GM12872 (cell line): Measurements from ENCODE around the gene POU2AF1.

Experiments
- CTCF ChIP-seq: IDR thresholded peaks from 3 replicates; pipeline ENCODE4 v1.5.1; 2011; ENCODE audit warnings: low read depth, mild to moderate bottlenecking, low read length, moderate library complexity; ENCODE audit not compliant: insufficient read depth

The POU2AF1 gene

GRCh38 chr11:111309215-111309915, 69.7 kb downstream of the POU2AF1 start:
- TF ChIP-seq CTCF = no peak

- no peak for TF ChIP-seq CTCF
These were observed 70.9 kb downstream of the POU2AF1 start for GRCh38 chr11:111308140-111308539.

GRCh38 chr11:111307472-111308108, 71.5 kb downstream of the POU2AF1 start:
- TF ChIP-seq CTCF = no peak

- no peak for TF ChIP-seq CTCF
These were observed 72.8 kb downstream of the POU2AF1 start for GRCh38 chr11:111306321-111306720.

DNA sequence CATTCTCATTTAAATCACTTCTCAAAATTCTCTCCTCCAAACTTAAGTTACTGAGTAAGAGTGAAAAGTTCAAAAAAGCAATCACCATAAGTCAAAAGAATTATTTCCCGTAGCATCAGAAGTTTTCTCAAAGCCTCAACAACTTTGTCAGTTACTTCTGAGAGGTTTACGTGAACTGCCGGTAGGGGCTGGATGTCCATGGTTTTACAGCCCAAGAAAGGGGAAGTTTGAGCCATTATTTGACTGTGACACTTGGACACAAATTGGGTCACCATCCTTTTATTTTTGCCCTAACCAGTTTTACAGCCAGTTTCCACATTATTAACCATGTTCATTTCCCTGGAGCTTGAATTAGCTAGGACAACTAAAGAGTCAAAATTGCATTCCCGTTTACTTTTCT, 73.2 kb downstream of the POU2AF1 start:
- TF ChIP-seq CTCF = no peak

GRCh38 chr11:111305162-111305802, 73.8 kb downstream of the POU2AF1 start:
- TF ChIP-seq CTCF = no peak

DNA sequence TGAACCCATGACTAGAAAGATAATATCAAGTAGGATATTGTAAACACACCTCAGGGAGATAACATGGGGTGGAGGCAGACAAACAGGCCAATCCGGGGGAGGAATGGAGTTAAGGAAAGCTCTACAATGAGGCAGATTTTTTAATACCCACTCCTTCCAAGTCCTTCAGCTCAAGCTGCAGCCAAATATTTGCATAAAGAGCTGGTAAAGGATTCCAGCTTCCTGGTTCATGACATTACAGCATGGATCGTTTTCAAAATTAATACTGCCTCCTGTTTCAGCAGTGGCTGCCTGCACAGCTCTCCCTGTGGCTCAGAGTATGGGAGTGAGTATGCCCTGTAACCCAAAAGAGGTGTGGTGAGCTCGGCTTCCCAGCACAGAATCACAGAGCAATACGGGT, 75.6 kb downstream of the POU2AF1 start:
- no peak for TF ChIP-seq CTCF
